Tibial nerve (tissue), 4 donors: ENCODE results near the gene MRGPRD.

ENCODE experiments used
- EP300 ChIP-seq, 2 donors: sonication (generic); formaldehyde crosslinking; IDR thresholded peaks; one replicate each; pipeline ENCODE4 v1.6.1; 2017; ENCODE audit warnings: antibody characterized with exemption in 2 of 2, mild to moderate bottlenecking in 1 of 2
- POLR2A ChIP-seq, 2 donors: fragments of 450-650 bp; IDR thresholded peaks; one replicate each; pipeline ENCODE4 v1.6.1; 2017; ENCODE audit warnings: antibody characterized with exemption in 2 of 2, mild to moderate bottlenecking in 2 of 2, moderate library complexity in 2 of 2
- TF ChIP-seq, protein P1 (sequence below), 5 experiments: fragments of 200-600 bp in 3 of 5; fragments of 450-650 bp in 2 of 5; sonication (generic) in 3 of 5; IDR thresholded peaks; one replicate each; pipeline ENCODE4 v1.5.1; 2016 to 2019; ENCODE audit warnings: antibody characterized with exemption in 5 of 5, mild to moderate bottlenecking in 3 of 5, moderate library complexity in 2 of 5

DNA sequence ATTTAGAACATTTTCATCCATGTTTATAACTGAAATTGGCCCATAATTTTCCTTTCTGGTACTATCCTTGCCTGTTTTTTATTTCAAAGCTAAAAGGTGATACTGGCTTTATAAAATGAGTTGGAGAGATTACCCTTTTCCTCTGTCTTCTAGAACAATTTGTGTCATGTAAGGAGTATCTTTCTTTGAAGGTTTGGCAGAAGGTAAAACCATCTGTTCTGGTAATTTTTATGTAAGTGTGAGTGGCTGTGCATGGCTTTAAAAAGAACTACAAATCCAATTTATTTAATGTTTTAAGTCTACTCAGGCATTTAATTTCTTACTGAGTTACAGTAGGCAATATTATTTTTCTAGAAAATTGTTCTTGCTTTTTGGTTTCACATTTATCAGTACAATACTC lies 7.7 kb upstream of the MRGPRD start:
- TF ChIP-seq, protein P1, sequence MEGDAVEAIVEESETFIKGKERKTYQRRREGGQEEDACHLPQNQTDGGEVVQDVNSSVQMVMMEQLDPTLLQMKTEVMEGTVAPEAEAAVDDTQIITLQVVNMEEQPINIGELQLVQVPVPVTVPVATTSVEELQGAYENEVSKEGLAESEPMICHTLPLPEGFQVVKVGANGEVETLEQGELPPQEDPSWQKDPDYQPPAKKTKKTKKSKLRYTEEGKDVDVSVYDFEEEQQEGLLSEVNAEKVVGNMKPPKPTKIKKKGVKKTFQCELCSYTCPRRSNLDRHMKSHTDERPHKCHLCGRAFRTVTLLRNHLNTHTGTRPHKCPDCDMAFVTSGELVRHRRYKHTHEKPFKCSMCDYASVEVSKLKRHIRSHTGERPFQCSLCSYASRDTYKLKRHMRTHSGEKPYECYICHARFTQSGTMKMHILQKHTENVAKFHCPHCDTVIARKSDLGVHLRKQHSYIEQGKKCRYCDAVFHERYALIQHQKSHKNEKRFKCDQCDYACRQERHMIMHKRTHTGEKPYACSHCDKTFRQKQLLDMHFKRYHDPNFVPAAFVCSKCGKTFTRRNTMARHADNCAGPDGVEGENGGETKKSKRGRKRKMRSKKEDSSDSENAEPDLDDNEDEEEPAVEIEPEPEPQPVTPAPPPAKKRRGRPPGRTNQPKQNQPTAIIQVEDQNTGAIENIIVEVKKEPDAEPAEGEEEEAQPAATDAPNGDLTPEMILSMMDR (IDR thresholded peaks at IDR 0.05): no peak
- no peak for TF ChIP-seq POLR2A (IDR thresholded peaks at IDR 0.05)
- TF ChIP-seq EP300 (IDR thresholded peaks at IDR 0.05): no peak
